ENCODE data around the gene ZCCHC17.
A peak's percentile ranks its signal among the peaks of the same experiment; 100 is the strongest.
"Not testable (repeated sequence)": the region's sequence is repeated elsewhere in the genome, so short reads cannot be mapped to it uniquely, and the experiment has no call there.

The ZCCHC17 gene

DNA sequence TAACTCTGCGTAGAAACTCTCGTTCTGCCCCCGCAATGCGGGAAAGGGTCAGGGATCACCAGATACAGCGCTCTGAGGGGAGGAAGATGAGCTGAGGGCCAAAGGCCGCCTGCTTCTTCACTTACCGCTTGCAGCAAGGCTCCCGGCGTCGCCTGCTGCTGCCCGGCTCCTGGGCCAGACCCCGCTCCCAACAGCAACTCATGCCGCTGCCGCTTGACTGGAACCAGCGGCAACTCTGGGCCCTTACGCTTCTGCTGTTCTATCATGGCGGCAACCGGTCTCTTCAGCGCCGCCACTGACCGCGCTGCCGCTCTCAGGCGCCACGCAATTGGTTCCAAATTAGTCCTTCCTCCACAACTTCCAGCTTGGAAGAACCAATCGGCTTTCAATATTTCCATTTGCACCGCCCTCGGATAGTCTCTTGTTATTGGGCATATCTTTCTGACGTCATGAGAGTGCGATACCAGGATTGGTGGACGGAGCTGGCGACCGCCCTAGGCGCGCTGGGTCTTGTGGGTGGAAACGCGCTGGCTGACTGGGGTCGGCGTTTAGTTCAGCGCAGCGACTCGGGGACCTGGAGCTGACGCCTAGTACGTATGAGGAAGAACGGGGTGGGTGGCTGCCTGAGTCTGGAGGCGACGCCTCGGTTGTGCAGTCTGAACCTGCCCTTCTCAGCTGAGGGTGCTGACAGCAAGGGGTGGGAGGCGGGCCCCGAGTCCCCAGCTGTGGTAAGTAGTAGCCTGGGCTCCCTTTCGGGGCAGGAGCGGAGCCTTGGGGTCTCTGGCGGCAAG lies at the start of gene ZCCHC17, which contains the start of gene SNRNP40:
Gene ZCCHC17, plus strand, starts transcription at position 547 of the 791 bp plus-strand sequence. CDS start 13,067 bp downstream, outside the sequence.
Gene SNRNP40, minus strand, starts transcription at position 303 of the 791 bp plus-strand sequence. Its CDS starts 37 bp downstream, at position 266.
- Mint-ChIP-seq H3K36me3 (peaks cover 31% of the 10 kb centered on the region), H3K9me3 (no peaks in the 10 kb centered on the region), H3K27me3 (no peaks in the 10 kb centered on the region), H3K4me1 (peaks cover 6% of the 10 kb centered on the region), H3K27ac (no peak within 1 kb of the TSS), H3K4me3 (no peak within 1 kb of the TSS)
- ATAC-seq, result peak; percentile 100

DNA sequence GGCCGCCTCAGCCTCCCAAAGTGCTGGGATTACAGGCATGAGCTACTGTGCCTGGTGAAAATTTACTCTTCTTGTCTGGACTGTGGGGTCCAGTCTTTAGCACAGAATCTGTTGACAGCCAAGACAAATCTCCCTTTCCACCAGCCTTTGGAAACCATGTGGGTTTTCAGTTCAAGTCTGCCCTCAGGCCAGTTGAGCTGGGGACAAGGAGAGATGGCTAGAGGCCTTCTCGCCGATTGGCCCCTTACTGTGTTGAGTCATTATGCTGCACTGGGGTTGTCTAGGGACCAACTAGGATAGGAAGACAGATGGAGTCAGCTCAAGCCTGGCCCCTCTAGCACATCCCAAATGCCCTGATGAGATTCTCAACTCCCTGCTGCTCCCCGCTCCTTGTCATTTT lies 48.6 kb upstream of the ZCCHC17 start:
- H3K27ac Mint-ChIP-seq, result no peak overlapping the region
- no peaks in the 10 kb centered on the region for H3K36me3 Mint-ChIP-seq
- H3K4me1 Mint-ChIP-seq, result no peaks in the 10 kb centered on the region
- H3K4me3 Mint-ChIP-seq, result no peak overlapping the region
- no peaks in the 10 kb centered on the region for H3K9me3 Mint-ChIP-seq
- no peaks in the 10 kb centered on the region for H3K27me3 Mint-ChIP-seq
- ATAC-seq, result no peak

DNA sequence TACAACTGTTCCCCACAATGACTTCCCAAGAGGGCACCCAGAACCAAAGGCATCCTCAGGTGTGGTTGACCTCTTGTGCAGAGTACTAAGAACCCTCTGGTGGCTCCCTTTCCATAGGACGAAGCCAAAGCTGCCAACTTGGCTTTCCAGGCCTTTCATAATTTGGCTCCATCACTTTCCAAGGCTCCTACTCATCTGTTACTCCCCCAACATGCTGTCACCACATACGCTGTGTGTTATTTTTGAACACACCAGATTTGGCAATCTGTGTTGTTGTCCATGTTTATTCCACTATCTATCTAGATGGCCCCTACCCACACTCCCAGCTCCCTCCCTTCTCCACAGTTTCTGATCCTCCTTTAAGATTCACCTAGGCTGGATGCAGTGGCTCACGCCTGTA lies 47.0 kb upstream of the ZCCHC17 start:
- no peaks in the 10 kb centered on the region for H3K4me1 Mint-ChIP-seq
- no peaks in the 10 kb centered on the region for H3K27me3 Mint-ChIP-seq
- no peak overlapping the region for H3K4me3 Mint-ChIP-seq
- no peaks in the 10 kb centered on the region for H3K9me3 Mint-ChIP-seq
- H3K27ac Mint-ChIP-seq, result no peak overlapping the region
- no peak for ATAC-seq
- H3K36me3 Mint-ChIP-seq, result no peaks in the 10 kb centered on the region

- H3K4me1 Mint-ChIP-seq, result no peaks in the 10 kb centered on the region
- H3K9me3 Mint-ChIP-seq, result no peaks in the 10 kb centered on the region
- H3K27me3 Mint-ChIP-seq, result no peaks in the 10 kb centered on the region
- H3K4me3 Mint-ChIP-seq, result no peak overlapping the region
- ATAC-seq, result no peak
- H3K36me3 Mint-ChIP-seq, result peaks cover 38% of the 10 kb centered on the region
- no peak overlapping the region for H3K27ac Mint-ChIP-seq
Measured at GRCh38 chr1:31257213-31257612, 39.6 kb upstream of the ZCCHC17 start.

- H3K4me1 Mint-ChIP-seq, result no peaks in the 10 kb centered on the region
- no peak for ATAC-seq
- H3K4me3 Mint-ChIP-seq, result no peak overlapping the region
- H3K9me3 Mint-ChIP-seq, result no peaks in the 10 kb centered on the region
- H3K36me3 Mint-ChIP-seq, result peaks cover 42% of the 10 kb centered on the region
- no peak overlapping the region for H3K27ac Mint-ChIP-seq
- no peaks in the 10 kb centered on the region for H3K27me3 Mint-ChIP-seq
Measured at GRCh38 chr1:31258581-31258980, 38.3 kb upstream of the ZCCHC17 start.

DNA sequence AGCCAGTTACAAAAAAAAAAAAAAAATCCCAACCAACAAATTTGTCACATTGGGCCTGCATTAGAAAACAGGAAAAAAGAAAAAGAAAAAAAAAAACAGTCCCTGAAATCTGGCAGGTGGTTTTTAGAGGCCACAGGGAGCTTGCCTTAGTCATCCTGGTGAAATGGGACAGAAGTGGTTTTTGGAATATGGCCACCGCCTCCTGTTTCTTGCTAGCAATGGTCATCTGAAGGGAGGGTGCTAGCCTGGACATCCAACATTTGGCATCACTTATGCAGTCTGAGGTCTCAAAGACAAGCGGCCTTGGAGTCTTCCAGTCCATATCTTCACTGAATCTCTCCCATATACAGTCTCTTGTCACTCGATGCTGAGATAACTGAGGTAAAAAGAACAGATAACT lies 37.1 kb upstream of the ZCCHC17 start:
- H3K27ac Mint-ChIP-seq, result no peak overlapping the region
- no peaks in the 10 kb centered on the region for H3K4me1 Mint-ChIP-seq
- H3K4me3 Mint-ChIP-seq, result no peak overlapping the region
- H3K36me3 Mint-ChIP-seq, result peaks cover 52% of the 10 kb centered on the region
- ATAC-seq, result no peak
- H3K27me3 Mint-ChIP-seq, result no peaks in the 10 kb centered on the region
- H3K9me3 Mint-ChIP-seq, result no peaks in the 10 kb centered on the region

- no peaks in the 10 kb centered on the region for H3K9me3 Mint-ChIP-seq
- H3K27me3 Mint-ChIP-seq, result no peaks in the 10 kb centered on the region
- no peak for ATAC-seq
- H3K4me1 Mint-ChIP-seq, result no peaks in the 10 kb centered on the region
- H3K27ac Mint-ChIP-seq, result no peak overlapping the region
- no peak overlapping the region for H3K4me3 Mint-ChIP-seq
- peaks cover 73% of the 10 kb centered on the region for H3K36me3 Mint-ChIP-seq
Measured at GRCh38 chr1:31261916-31262315, 34.9 kb upstream of the ZCCHC17 start.

- H3K4me3 Mint-ChIP-seq, H3K27ac Mint-ChIP-seq, ATAC-seq, H3K9me3 Mint-ChIP-seq, H3K27me3 Mint-ChIP-seq, H3K4me1 Mint-ChIP-seq: not testable (repeated sequence)
- H3K36me3 Mint-ChIP-seq, result peaks cover 73% of the 10 kb centered on the region
Measured at GRCh38 chr1:31262393-31262792, 34.4 kb upstream of the ZCCHC17 start.

DNA sequence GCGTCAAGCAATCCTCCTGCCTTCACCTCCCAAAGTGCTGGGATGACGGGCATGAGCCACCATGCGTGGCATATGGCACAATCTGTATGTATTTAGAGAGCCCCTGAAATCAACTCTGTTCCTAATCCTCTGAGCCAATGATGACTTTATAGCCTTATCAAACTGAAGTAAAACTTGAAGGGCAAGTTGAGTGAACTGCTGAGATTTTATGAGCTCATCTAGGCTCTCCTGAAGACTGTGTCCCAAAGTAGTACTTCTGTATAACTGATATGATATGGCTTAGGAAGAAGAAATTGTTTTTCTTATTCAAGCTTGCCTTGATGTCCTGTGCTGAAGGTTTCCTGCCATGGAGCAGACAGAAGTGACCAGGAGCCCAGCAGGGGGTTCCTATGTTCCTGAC lies 33.4 kb upstream of the ZCCHC17 start:
- no peak for ATAC-seq
- no peaks in the 10 kb centered on the region for H3K9me3 Mint-ChIP-seq
- H3K4me3 Mint-ChIP-seq, result no peak overlapping the region
- peaks cover 66% of the 10 kb centered on the region for H3K36me3 Mint-ChIP-seq
- H3K27me3 Mint-ChIP-seq, result no peaks in the 10 kb centered on the region
- no peak overlapping the region for H3K27ac Mint-ChIP-seq
- H3K4me1 Mint-ChIP-seq, result no peaks in the 10 kb centered on the region

- H3K36me3 Mint-ChIP-seq, result peaks cover 63% of the 10 kb centered on the region
- no peak for ATAC-seq
- no peak overlapping the region for H3K27ac Mint-ChIP-seq
- H3K4me3 Mint-ChIP-seq, result no peak overlapping the region
- no peaks in the 10 kb centered on the region for H3K9me3 Mint-ChIP-seq
- H3K27me3 Mint-ChIP-seq, result no peaks in the 10 kb centered on the region
- no peaks in the 10 kb centered on the region for H3K4me1 Mint-ChIP-seq
Measured at GRCh38 chr1:31264790-31265386, 31.9 kb upstream of the ZCCHC17 start.

GRCh38 chr1:31266547-31266946 lies 30.3 kb upstream of the ZCCHC17 start:
- Mint-ChIP-seq H3K27me3 (no peaks in the 10 kb centered on the region), H3K4me3 (no peak overlapping the region), H3K9me3 (no peaks in the 10 kb centered on the region), H3K4me1 (no peaks in the 10 kb centered on the region), H3K36me3 (peaks cover 67% of the 10 kb centered on the region), H3K27ac (no peak overlapping the region)
- no peak for ATAC-seq

DNA sequence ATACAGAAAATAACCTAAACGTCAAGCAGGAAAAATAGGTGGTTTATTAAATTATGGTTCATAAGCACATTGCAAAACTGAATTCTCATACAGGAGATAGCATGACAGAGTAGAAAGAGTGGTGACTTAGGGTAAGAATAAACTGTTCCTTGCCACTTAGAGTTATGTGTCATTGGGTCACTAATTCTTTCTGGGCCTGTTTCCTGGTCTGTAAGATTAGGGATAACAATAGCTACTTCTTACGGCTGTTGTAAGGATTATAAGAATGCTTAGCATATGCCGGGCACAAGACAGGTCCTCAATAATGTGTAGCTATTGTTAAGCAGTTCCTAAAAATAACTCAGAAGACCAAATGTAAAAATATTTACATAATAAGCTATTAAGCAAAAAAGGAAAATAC lies 24.5 kb upstream of the ZCCHC17 start:
- H3K27me3 Mint-ChIP-seq, result no peaks in the 10 kb centered on the region
- H3K4me3 Mint-ChIP-seq, result no peak overlapping the region
- no peak for ATAC-seq
- peaks cover 63% of the 10 kb centered on the region for H3K36me3 Mint-ChIP-seq
- H3K27ac Mint-ChIP-seq, result no peak overlapping the region
- H3K4me1 Mint-ChIP-seq, result no peaks in the 10 kb centered on the region
- H3K9me3 Mint-ChIP-seq, result no peaks in the 10 kb centered on the region

- Mint-ChIP-seq H3K4me1 (no peaks in the 10 kb centered on the region), H3K27ac (no peak overlapping the region), H3K27me3 (no peaks in the 10 kb centered on the region), H3K9me3 (no peaks in the 10 kb centered on the region), H3K36me3 (peaks cover 69% of the 10 kb centered on the region), H3K4me3 (no peak overlapping the region)
- no peak for ATAC-seq
Measured at GRCh38 chr1:31273619-31274018, 23.2 kb upstream of the ZCCHC17 start.

GRCh38 chr1:31282426-31282825 lies 14.4 kb upstream of the ZCCHC17 start:
- not testable (repeated sequence) for H3K27me3 Mint-ChIP-seq, H3K27ac Mint-ChIP-seq, H3K9me3 Mint-ChIP-seq, ATAC-seq, H3K4me3 Mint-ChIP-seq, H3K4me1 Mint-ChIP-seq
- peaks cover 59% of the 10 kb centered on the region for H3K36me3 Mint-ChIP-seq

- H3K4me1 Mint-ChIP-seq, H3K4me3 Mint-ChIP-seq, H3K27ac Mint-ChIP-seq, H3K9me3 Mint-ChIP-seq, H3K27me3 Mint-ChIP-seq, ATAC-seq: not testable (repeated sequence)
- peaks cover 50% of the 10 kb centered on the region for H3K36me3 Mint-ChIP-seq
Measured at GRCh38 chr1:31287791-31288190, 9.0 kb upstream of the ZCCHC17 start.

DNA sequence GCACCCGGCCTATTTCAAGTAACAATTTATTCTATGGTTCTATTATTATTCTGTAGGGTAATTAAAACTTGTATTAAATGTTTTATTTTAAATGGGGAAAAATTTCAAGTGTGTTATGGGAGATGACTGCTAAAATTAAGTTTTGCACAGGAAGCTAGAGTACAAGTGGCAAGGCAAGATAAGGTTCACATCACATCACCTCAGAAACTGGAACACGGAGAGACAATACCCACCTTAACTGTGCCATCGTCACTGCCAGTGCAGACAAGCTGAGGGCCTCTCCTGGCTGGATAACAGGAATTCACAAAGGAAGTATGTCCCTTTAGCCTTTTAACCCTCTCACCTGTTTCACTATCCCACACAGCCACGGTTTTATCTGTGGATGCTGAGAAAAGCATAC lies 7.8 kb upstream of the ZCCHC17 start:
- Mint-ChIP-seq H3K4me1 (peaks cover 6% of the 10 kb centered on the region), H3K27me3 (no peaks in the 10 kb centered on the region), H3K9me3 (no peaks in the 10 kb centered on the region), H3K4me3 (no peak overlapping the region), H3K36me3 (peaks cover 49% of the 10 kb centered on the region), H3K27ac (no peak overlapping the region)
- ATAC-seq, result no peak

Measured in stimulated activated memory B cell treated with anti-CD40 and anti-IgM and Interleukin-4, amounts not matched to agents 10 μg/mL and 1 μg/mL and 100 μg/mL, for 72 hours (primary cell).